HepG2 (cell line): ENCODE results near the gene RABEP2. TPM values are rescaled to one million over a fixed set of nuclear protein-coding genes. Genes with fewer than 3 reads are reported as not detected.

ENCODE experiments used
- ARHGAP35 ChIP-seq: sonication (generic); formaldehyde crosslinking; IDR thresholded peaks from 2 replicates; pipeline ENCODE4 v1.9.0; 2022; ENCODE audit warnings: mild to moderate bottlenecking, inconsistent platforms, moderate library complexity, missing genetic modification reagents, borderline replicate concordance
- BRCA1 ChIP-seq: sonication (generic); formaldehyde crosslinking; IDR thresholded peaks from 2 replicates; pipeline ENCODE4 v1.4.0; 2020; ENCODE audit warnings: missing genetic modification reagents
- CBFB ChIP-seq: sonication (generic); formaldehyde crosslinking; IDR thresholded peaks from 2 replicates; pipeline ENCODE4 v1.4.0; 2020; ENCODE audit warnings: missing genetic modification reagents
- GTF3A ChIP-seq: sonication (generic); formaldehyde crosslinking; conservative IDR thresholded peaks from 2 replicates; pipeline ENCODE4 v1.4.0; 2020; ENCODE audit warnings: mild to moderate bottlenecking, missing genetic modification reagents
- MEIS1 ChIP-seq: sonication (generic); formaldehyde crosslinking; IDR thresholded peaks from 2 replicates; pipeline ENCODE4 v1.9.0; 2021; ENCODE audit warnings: mild to moderate bottlenecking, missing genetic modification reagents, moderate library complexity, borderline replicate concordance
- PHF20 ChIP-seq: sonication (generic); formaldehyde crosslinking; IDR thresholded peaks from 2 replicates; pipeline ENCODE4 v1.5.0; 2020; ENCODE audit warnings: mild to moderate bottlenecking, missing genetic modification reagents
- RAD51 ChIP-seq: fragments of 450-650 bp; IDR thresholded peaks from 2 replicates; pipeline ENCODE4 v1.6.1; 2016; ENCODE audit warnings: borderline replicate concordance
- SP140L ChIP-seq: sonication (generic); formaldehyde crosslinking; IDR thresholded peaks from 2 replicates; pipeline ENCODE4 v1.4.0; 2020; ENCODE audit warnings: missing genetic modification reagents, borderline replicate concordance
- TP53 ChIP-seq: sonication (generic); formaldehyde crosslinking; conservative IDR thresholded peaks from 2 replicates; pipeline ENCODE4 v1.4.0; 2020; ENCODE audit warnings: missing genetic modification reagents
- ZFP1 ChIP-seq: IDR thresholded peaks from 2 replicates; pipeline ENCODE4 v1.6.1; 2016
- ZNF234 ChIP-seq: sonication (generic); formaldehyde crosslinking; conservative IDR thresholded peaks from 2 replicates; pipeline ENCODE4 v1.5.1; 2020; ENCODE audit warnings: mild to moderate bottlenecking, missing genetic modification reagents
- ZNF343 ChIP-seq: sonication (generic); formaldehyde crosslinking; IDR thresholded peaks from 2 replicates; pipeline ENCODE4 v1.4.0; 2020; ENCODE audit warnings: mild to moderate bottlenecking, missing genetic modification reagents
- polyA plus RNA-seq, 8 experiments: library from polyadenylated mRNA; depleted of rRNA in 3 of 8; stranded (reverse) in 7 of 8; unstranded in 1 of 8; fragments of >200 nt; fragmentation: Illumina TruSeq in 4 of 8; extraction: Trizol in 4 of 8; gene quantifications; 2 replicates each; pipeline versions ENCODE4 v1.2.1 to v1.2.3, GENCODE V29; 2011 to 2016; ENCODE audit warnings: low read depth in 4 of 8, missing spikeins in 1 of 8, mixed read lengths in 1 of 8; ENCODE audit not compliant: insufficient read depth in 1 of 8
- total RNA-seq, 5 experiments: library from RNA; depleted of rRNA; stranded (reverse); fragments of >200 nt; fragmentation: Illumina TruSeq; extraction: Trizol; gene quantifications; 2 replicates each; pipeline ENCODE4 v1.2.3, GENCODE V29; 2016; ENCODE audit warnings: low read depth in 1 of 5
- TF ChIP-seq, protein P1 (sequence below): sonication (generic); formaldehyde crosslinking; IDR thresholded peaks from 2 replicates; pipeline ENCODE4 v1.4.0; 2020; ENCODE audit warnings: missing genetic modification reagents, borderline replicate concordance
- TF ChIP-seq, protein P2 (sequence below): sonication (generic); formaldehyde crosslinking; IDR thresholded peaks from 2 replicates; pipeline ENCODE4 v1.8.0; 2022; ENCODE audit warnings: missing genetic modification reagents, low read depth, mild to moderate bottlenecking, borderline replicate concordance
- TF ChIP-seq, protein P3 (sequence below): sonication (generic); formaldehyde crosslinking; conservative IDR thresholded peaks from 2 replicates; pipeline ENCODE4 v1.4.0; 2020; ENCODE audit warnings: missing genetic modification reagents
- TF ChIP-seq, protein P4 (sequence below): sonication (generic); formaldehyde crosslinking; IDR thresholded peaks from 2 replicates; pipeline ENCODE4 v1.8.1; 2023; ENCODE audit warnings: mild to moderate bottlenecking, missing genetic modification reagents
- TF ChIP-seq, protein P5 (sequence below): sonication (generic); formaldehyde crosslinking; IDR thresholded peaks from 2 replicates; pipeline ENCODE4 v1.4.0; 2020; ENCODE audit warnings: mild to moderate bottlenecking, missing genetic modification reagents

RABEP2 gene
- total and polyA plus RNA-seq, 2 of the 13 experiments (the other 11 are each of a cell fraction or from before 2014, with no cell fraction given) = 10.8 to 18.4 TPM

DNA sequence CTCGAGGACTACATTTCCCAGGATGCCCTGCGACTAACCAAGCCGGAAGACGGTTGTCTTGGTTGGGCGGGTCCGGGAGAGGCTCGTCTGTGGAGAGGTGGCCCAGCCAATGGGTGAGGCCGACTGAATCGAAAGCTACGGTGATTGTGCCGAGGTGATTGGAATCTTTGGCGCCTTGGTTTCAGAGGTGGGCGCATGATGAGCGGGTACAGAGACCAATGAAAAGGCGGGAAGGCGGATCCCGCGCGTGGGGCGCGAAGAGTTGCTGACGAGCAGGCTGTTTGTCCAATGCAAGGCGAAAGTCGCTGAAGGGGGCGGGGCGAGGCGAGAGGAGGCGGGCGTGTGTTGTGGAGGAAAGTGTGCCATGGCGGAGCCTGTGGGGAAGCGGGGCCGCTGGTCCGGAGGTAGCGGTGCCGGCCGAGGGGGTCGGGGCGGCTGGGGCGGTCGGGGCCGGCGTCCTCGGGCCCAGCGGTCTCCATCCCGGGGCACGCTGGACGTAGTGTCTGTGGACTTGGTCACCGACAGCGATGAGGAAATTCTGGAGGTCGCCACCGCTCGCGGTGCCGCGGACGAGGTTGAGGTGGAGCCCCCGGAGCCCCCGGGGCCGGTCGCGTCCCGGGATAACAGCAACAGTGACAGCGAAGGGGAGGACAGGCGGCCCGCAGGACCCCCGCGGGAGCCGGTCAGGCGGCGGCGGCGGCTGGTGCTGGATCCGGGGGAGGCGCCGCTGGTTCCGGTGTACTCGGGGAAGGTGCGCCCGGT is 25.8 kb upstream of the RABEP2 start, which contains the start of gene NFATC2IP (continued):
- TF ChIP-seq MEIS1 (CRISPR knock-in tag) = peak; percentile 92; the same call in 1 of the 2 replicates
- TF ChIP-seq, protein P1, sequence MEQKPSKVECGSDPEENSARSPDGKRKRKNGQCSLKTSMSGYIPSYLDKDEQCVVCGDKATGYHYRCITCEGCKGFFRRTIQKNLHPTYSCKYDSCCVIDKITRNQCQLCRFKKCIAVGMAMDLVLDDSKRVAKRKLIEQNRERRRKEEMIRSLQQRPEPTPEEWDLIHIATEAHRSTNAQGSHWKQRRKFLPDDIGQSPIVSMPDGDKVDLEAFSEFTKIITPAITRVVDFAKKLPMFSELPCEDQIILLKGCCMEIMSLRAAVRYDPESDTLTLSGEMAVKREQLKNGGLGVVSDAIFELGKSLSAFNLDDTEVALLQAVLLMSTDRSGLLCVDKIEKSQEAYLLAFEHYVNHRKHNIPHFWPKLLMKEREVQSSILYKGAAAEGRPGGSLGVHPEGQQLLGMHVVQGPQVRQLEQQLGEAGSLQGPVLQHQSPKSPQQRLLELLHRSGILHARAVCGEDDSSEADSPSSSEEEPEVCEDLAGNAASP (CRISPR knock-in tag) = no peak; the same call in 1 of the 2 replicates
- TF ChIP-seq RAD51 = no peak
- TF ChIP-seq TP53 (CRISPR knock-in tag) = no peak
- no peak for TF ChIP-seq ZFP1 (CRISPR knock-in tag)
- TF ChIP-seq GTF3A = 0 out of 2 replicates have a peak, but pooled peaks have one; percentile 71
- TF ChIP-seq ZNF343 (CRISPR knock-in tag) = peak; percentile 95; the same call in 1 of the 2 replicates
- no peak; the same call in 1 of the 2 replicates for TF ChIP-seq ARHGAP35 (CRISPR knock-in tag)
- TF ChIP-seq, protein P2, sequence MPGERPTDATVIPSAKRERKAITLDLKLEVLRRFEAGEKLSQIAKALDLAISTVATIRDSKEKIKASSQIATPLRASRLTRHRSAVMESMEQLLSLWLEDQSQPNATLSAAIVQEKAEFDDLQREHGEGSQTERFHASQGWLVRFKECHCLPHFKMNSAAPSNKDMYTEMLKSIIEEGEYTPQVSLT (CRISPR knock-in tag) = no peak
- TF ChIP-seq CBFB (CRISPR knock-in tag) = peak; percentile 62
- no peak for TF ChIP-seq BRCA1 (CRISPR knock-in tag)
- TF ChIP-seq, protein P3, sequence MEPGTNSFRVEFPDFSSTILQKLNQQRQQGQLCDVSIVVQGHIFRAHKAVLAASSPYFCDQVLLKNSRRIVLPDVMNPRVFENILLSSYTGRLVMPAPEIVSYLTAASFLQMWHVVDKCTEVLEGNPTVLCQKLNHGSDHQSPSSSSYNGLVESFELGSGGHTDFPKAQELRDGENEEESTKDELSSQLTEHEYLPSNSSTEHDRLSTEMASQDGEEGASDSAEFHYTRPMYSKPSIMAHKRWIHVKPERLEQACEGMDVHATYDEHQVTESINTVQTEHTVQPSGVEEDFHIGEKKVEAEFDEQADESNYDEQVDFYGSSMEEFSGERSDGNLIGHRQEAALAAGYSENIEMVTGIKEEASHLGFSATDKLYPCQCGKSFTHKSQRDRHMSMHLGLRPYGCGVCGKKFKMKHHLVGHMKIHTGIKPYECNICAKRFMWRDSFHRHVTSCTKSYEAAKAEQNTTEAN (CRISPR knock-in tag) = 0 out of 2 replicates have a peak, but pooled peaks have one; percentile 47
- TF ChIP-seq, protein P4, sequence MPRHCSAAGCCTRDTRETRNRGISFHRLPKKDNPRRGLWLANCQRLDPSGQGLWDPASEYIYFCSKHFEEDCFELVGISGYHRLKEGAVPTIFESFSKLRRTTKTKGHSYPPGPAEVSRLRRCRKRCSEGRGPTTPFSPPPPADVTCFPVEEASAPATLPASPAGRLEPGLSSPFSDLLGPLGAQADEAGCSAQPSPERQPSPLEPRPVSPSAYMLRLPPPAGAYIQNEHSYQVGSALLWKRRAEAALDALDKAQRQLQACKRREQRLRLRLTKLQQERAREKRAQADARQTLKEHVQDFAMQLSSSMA (CRISPR knock-in tag) = no peak
- TF ChIP-seq PHF20 (CRISPR knock-in tag) = peak; percentile 79
- TF ChIP-seq, protein P5, sequence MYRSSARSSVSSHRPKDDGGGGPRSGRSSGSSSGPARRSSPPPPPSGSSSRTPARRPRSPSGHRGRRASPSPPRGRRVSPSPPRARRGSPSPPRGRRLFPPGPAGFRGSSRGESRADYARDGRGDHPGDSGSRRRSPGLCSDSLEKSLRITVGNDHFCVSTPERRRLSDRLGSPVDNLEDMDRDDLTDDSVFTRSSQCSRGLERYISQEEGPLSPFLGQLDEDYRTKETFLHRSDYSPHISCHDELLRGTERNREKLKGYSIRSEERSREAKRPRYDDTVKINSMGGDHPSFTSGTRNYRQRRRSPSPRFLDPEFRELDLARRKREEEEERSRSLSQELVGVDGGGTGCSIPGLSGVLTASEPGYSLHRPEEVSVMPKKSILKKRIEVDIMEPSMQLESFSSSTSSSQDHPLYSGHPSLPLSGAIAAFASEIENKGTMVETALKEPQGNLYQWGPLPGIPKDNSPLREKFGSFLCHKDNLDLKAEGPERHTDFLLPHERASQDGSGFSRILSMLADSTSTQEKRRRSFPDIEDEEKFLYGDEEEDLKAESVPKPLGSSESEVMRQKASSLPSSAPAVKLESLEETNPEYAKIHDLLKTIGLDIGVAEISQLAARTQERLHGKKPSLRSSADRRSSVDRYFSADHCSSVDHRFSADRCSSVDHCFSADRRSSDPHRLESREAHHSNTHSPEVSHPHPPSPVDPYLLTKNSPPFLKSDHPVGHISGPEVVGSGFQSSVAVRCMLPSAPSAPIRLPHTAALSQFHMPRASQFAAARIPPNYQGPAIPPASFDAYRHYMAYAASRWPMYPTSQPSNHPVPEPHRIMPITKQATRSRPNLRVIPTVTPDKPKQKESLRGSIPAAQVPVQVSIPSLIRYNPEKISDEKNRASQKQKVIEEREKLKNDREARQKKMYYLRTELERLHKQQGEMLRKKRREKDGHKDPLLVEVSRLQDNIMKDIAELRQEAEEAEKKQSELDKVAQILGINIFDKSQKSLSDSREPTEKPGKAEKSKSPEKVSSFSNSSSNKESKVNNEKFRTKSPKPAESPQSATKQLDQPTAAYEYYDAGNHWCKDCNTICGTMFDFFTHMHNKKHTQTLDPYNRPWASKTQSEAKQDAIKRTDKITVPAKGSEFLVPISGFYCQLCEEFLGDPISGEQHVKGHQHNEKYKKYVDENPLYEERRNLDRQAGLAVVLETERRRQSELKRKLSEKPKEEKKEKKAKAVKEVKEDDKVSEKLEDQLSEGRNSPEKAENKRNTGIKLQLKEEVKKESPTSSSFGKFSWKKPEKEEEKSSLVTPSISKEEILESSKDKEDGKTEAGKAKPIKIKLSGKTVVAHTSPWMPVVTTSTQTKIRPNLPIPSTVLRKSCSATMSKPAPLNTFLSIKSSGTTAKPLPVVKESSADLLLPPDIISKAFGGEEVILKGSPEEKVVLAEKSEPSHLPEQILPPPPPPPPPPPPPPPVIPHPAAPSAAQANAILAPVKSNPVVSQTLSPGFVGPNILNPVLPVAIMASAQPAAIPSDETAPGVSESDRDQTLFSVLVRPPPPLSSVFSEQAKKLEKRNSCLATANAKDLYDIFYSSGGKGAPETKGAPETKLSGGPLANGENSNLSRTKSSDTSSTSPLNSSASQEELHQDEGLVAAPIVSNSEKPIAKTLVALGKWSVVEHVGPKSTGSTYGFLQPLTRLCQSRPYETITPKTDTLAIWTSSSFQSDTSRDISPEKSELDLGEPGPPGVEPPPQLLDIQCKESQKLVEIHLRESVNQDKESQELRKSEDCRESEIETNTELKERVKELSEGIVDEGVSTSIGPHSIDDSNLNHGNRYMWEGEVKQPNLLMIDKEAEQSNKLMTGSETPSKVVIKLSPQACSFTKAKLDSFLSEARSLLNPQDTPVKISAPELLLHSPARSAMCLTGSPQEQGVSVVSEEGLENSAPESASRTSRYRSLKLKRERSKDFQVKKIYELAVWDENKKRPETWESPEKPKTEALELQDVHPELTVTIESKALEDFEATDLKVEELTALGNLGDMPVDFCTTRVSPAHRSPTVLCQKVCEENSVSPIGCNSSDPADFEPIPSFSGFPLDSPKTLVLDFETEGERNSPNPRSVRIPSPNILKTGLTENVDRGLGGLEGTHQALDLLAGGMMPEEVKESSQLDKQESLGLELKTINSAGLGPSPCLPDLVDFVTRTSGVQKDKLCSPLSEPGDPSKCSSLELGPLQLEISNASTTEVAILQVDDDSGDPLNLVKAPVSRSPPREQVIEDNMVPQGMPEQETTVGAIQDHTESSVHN = no peak
- no peak for TF ChIP-seq ZNF234 (CRISPR knock-in tag)
- TF ChIP-seq SP140L (CRISPR knock-in tag) = no peak
